RWPE2 (cell line): ENCODE measurements around the gene LOC128125822.

ENCODE experiments used
- ATAC-seq: fragments of 200-7000 bp; cut with Tn5 transposase; 3 replicates; pipeline ENCODE4 v1.9.1; 2021; ENCODE audit warnings: low read depth
- DNase-seq: peaks from one replicate; pipeline ENCODE4 v3.0.0-alpha.2; 2020; ENCODE audit warnings: low spot score
- H3K27ac ChIP-seq: fragments of 450-650 bp; 2 replicates; pipeline ENCODE4 v1.5.1; 2017; ENCODE audit warnings: mild to moderate bottlenecking; ENCODE audit not compliant: poor library complexity, severe bottlenecking
- H3K27me3 ChIP-seq: fragments of 250-450 bp; sonication (Bioruptor Pico); 2 replicates; pipeline ENCODE4 v1.5.1; 2021; ENCODE audit warnings: mild to moderate bottlenecking, moderate library complexity; ENCODE audit not compliant: insufficient read depth, poor library complexity, severe bottlenecking
- H3K36me3 ChIP-seq: fragments of 250-450 bp; sonication (Bioruptor Pico); 2 replicates; pipeline ENCODE4 v1.5.1; 2020; ENCODE audit warnings: low read depth, mild to moderate bottlenecking, moderate library complexity
- H3K4me1 ChIP-seq: fragments of 250-450 bp; sonication (Bioruptor Pico); 2 replicates; pipeline ENCODE4 v1.5.1; 2021; ENCODE audit warnings: mild to moderate bottlenecking, moderate library complexity; ENCODE audit not compliant: insufficient read depth, poor library complexity, severe bottlenecking
- H3K4me3 ChIP-seq: fragments of 250-450 bp; sonication (Bioruptor Pico); 2 replicates; pipeline ENCODE4 v1.5.1; 2021; ENCODE audit warnings: mild to moderate bottlenecking, moderate library complexity; ENCODE audit not compliant: severe bottlenecking
- H3K9me3 ChIP-seq: fragments of 250-450 bp; sonication (Bioruptor Pico); 2 replicates; pipeline ENCODE4 v1.5.1; 2021; ENCODE audit warnings: mild to moderate bottlenecking, moderate library complexity; ENCODE audit not compliant: severe bottlenecking
- TF ChIP-seq, protein P1 (sequence below): fragments of 450-650 bp; IDR thresholded peaks from one replicate; pipeline ENCODE4 v1.5.1; 2017; ENCODE audit warnings: mild to moderate bottlenecking, moderate library complexity; ENCODE audit not compliant: poor library complexity, severe bottlenecking

The LOC128125822 gene

DNA sequence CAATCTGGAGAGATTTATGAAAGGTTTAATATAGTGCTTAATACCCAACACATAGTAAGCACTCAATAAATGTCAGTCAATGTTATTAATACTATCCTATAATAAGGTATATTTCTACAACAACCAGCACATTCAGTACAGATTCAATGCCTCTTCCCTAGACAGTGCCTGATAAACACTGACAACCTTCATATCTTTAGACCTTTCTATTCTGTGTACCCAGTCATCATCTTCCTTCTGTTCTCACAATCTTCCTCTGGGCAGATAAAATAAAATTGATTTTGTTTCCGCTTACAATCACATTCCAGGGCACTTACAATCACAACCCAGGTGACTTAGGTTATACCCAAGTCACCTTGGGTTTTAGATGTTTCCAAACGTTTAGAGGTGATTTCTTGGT, 11.0 kb upstream of the LOC128125822 start:
- ATAC-seq (0 out of 3 replicates have a peak, but pooled peaks have one; percentile 6), DNase-seq (no peak)
- H3K27ac ChIP-seq: peak overlapping the region; percentile 60

DNA sequence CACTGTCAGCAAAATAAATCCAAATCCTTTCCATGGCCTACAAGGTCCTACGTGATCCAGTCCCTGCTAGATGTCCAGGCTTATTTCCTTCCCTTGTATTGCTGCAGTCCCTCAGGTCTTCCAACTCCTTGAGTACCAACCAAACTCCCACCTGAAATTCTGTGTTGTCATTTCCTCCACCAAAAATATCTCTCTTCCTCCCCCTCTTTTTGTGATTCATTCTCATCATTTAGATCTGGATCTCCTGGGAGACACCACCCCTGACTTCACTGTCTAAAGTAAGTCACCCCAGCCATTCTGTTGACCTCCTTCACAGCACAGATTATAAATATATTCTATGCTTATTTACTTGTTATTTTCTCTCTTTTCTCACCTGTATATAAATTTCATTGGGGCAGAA, 9.0 kb upstream of the LOC128125822 start:
- Histone ChIP-seq H3K27ac (no peak overlapping the region), H3K4me1 (peaks cover 44% of the 10 kb centered on the region), H3K36me3 (no peaks in the 10 kb centered on the region; the same call in 1 of the 2 replicates), H3K4me3 (no peak overlapping the region), H3K27me3 (no peaks in the 10 kb centered on the region), H3K9me3 (no peaks in the 10 kb centered on the region)
- ATAC-seq: no peak
- TF ChIP-seq, protein P1, sequence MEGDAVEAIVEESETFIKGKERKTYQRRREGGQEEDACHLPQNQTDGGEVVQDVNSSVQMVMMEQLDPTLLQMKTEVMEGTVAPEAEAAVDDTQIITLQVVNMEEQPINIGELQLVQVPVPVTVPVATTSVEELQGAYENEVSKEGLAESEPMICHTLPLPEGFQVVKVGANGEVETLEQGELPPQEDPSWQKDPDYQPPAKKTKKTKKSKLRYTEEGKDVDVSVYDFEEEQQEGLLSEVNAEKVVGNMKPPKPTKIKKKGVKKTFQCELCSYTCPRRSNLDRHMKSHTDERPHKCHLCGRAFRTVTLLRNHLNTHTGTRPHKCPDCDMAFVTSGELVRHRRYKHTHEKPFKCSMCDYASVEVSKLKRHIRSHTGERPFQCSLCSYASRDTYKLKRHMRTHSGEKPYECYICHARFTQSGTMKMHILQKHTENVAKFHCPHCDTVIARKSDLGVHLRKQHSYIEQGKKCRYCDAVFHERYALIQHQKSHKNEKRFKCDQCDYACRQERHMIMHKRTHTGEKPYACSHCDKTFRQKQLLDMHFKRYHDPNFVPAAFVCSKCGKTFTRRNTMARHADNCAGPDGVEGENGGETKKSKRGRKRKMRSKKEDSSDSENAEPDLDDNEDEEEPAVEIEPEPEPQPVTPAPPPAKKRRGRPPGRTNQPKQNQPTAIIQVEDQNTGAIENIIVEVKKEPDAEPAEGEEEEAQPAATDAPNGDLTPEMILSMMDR: no peak
- no peak for DNase-seq

More for the DNA sequence above, 11.0 kb upstream of the LOC128125822 start:
- Histone ChIP-seq H3K9me3 (no peaks in the 10 kb centered on the region), H3K36me3 (no peaks in the 10 kb centered on the region), H3K27me3 (no peaks in the 10 kb centered on the region), H3K4me1 (peaks cover 46% of the 10 kb centered on the region), H3K4me3 (no peak overlapping the region)
- TF ChIP-seq, protein P1: no peak

DNA sequence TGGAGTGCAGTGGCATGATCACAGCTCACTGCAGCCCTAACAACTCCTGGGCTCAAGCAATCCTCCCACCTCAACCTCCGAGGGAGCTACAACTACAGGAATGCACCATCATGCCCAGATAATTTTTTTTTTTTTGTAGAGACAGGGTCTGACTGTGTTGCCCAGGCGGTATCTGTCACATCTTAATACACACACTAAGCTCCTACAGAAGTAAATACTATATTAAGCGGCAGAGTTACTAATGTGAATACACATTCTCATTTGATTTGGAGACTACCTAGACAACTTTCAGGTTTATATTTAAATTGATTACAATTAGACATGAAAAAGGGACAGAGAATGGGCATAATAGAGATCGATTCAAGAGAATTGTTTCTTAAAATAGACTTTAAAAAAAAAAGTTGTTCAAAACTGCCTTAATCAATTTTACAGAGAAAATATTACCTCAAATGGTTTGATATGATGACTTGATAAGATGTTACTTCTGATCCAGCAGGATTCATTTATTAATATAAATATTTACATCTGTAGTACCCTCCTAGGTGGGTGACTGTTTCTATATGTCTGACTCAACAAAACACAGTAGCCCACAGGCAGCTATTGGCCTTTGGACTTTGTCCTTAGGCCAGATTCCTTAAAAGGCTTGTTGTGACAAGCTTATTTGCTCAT, 7.1 kb upstream of the LOC128125822 start:
- H3K9me3 ChIP-seq: no peaks in the 10 kb centered on the region
- no peaks in the 10 kb centered on the region; the same call in 1 of the 2 replicates for H3K36me3 ChIP-seq
- no peak for DNase-seq
- no peaks in the 10 kb centered on the region for H3K27me3 ChIP-seq
- peak overlapping the region; percentile 36 for H3K27ac ChIP-seq
- no peak overlapping the region for H3K4me3 ChIP-seq
- peaks cover 47% of the 10 kb centered on the region for H3K4me1 ChIP-seq
- ATAC-seq: peak; percentile 80
- TF ChIP-seq, protein P1: no peak

DNA sequence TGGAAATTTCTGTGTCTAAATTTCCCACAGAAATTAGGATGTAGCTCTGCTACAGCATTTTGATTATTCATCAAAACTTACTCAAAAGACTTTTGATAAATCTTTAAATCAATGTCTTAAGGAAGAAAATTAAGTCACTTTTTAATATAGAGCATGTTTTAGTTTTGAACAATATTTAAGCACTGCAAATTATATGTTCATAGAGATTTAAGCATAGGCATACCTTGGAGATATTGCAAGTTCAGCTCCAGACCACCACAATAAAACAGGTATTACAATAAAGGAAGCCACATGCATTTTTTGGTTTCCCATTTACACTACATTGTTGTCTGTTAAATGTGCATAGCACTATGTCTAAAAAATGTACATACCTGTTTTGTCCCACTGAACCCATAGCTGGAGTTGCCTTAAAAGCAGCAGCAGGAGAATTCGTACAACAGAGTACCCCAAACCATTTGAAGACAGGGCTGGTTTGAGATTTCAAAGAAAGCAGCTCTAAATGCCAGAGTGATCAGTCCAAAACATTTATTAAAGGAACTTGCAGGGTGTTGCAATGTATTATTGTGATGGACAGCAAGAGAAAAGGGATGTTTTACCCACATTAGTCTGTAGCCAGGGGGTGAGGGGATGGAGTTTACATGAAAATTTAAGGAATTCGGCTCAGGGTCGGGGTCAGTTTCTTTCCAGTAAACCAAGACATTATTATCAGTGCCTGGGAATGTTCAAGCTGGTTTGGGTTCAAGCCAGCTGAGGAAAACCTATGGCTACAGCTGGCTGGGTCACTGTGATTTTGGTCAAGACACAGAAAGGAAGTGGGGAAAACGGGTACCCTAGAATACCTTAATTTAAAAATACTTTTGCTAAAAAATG, 6.3 kb upstream of the LOC128125822 start:
- peaks cover 48% of the 10 kb centered on the region for H3K4me1 ChIP-seq
- no peak overlapping the region for H3K4me3 ChIP-seq
- TF ChIP-seq, protein P1: no peak
- H3K27me3 ChIP-seq: no peaks in the 10 kb centered on the region
- no peaks in the 10 kb centered on the region; the same call in 1 of the 2 replicates for H3K36me3 ChIP-seq
- ATAC-seq: no peak
- no peaks in the 10 kb centered on the region for H3K9me3 ChIP-seq
- peak overlapping the region; percentile 36 for H3K27ac ChIP-seq
- no peak for DNase-seq
